Glomerular endothelial cell (primary cell): ENCODE results near the gene PABPC1L2B. TPM values are rescaled to one million over a fixed set of nuclear protein-coding genes. Genes with fewer than 3 reads are reported as not detected.
"Not testable (repeated sequence)": the region's sequence is repeated elsewhere in the genome, so short reads cannot be mapped to it uniquely, and the experiment has no call there.

Source experiments
- DNase-seq: peaks from one replicate; pipeline ENCODE4 v3.0.0-alpha.2; 2011; ENCODE audit warnings: low read depth, low spot score; ENCODE audit errors: extremely low read depth
- total RNA-seq: library from RNA; depleted of rRNA; stranded (reverse); fragments of >200 nt; gene quantifications from 2 replicates; pipeline ENCODE4 v1.2.3, GENCODE V29; 2015

The PABPC1L2B gene
- total RNA-seq: not detected in 2 replicates

GRCh38 chrX:73002733-73003132, at the start of gene PABPC1L2B:
Gene PABPC1L2B (plus strand): TSS chrX:73002939. CDS start chrX:73003643, 704 bp downstream.
- not testable (repeated sequence) for DNase-seq

- DNase-seq: not testable (repeated sequence)
Measured at GRCh38 chrX:72959971-72960370, 42.8 kb upstream of the PABPC1L2B start.

GRCh38 chrX:72971859-72972258, 30.9 kb upstream of the PABPC1L2B start:
- DNase-seq: not testable (repeated sequence)

- DNase-seq: not testable (repeated sequence)
Measured at GRCh38 chrX:72974885-72975284, 27.9 kb upstream of the PABPC1L2B start.

- DNase-seq: not testable (repeated sequence)
Measured at GRCh38 chrX:72980894-72981469, 21.8 kb upstream of the PABPC1L2B start.

- not testable (repeated sequence) for DNase-seq
Measured at GRCh38 chrX:73004032-73004431, 1.3 kb downstream of the PABPC1L2B start.

- no peak for DNase-seq
Measured at GRCh38 chrX:73021361-73022092, 18.8 kb downstream of the PABPC1L2B start.

- not testable (repeated sequence) for DNase-seq
Measured at GRCh38 chrX:73022093-73022445, 19.3 kb downstream of the PABPC1L2B start.

GRCh38 chrX:73028876-73029275, 26.1 kb downstream of the PABPC1L2B start:
- no peak for DNase-seq

Other genes with a start within 250 kb of the PABPC1L2B start
- gene DMRTC1B, start 226.0 kb upstream of the PABPC1L2B start, total RNA-seq: not detected in 2 replicates
- not detected in 2 replicates for gene FAM236B, start 220.3 kb upstream of the PABPC1L2B start, total RNA-seq
- gene FAM236D, start 194.7 kb upstream of the PABPC1L2B start, total RNA-seq: not detected in 2 replicates
- not detected in 2 replicates for gene FAM236C, start 90.3 kb upstream of the PABPC1L2B start, total RNA-seq
- not detected in 2 replicates for gene FAM236A, start 64.7 kb upstream of the PABPC1L2B start, total RNA-seq
- not detected in 2 replicates for gene DMRTC1, start 59.1 kb upstream of the PABPC1L2B start, total RNA-seq
- gene PABPC1L2A, start 76.6 kb downstream of the PABPC1L2B start, total RNA-seq: not detected in 2 replicates
- 0.41 TPM in 1 of 2 replicates, not detected in the other for gene NAP1L2, start 211.9 kb downstream of the PABPC1L2B start, total RNA-seq